H9 (cell line): Measurements from ENCODE around the gene ERN1. TPM values are rescaled to one million over a fixed set of nuclear protein-coding genes. Genes with fewer than 3 reads are reported as not detected.

ENCODE experiments used
- DNase-seq: peaks from one replicate; pipeline ENCODE4 v3.0.0-alpha.2; 2017
- H2AFZ ChIP-seq: one replicate; pipeline ENCODE4 v1.6.1; 2013; ENCODE audit warnings: mild to moderate bottlenecking, low read length, control low read depth, moderate library complexity
- H2AK5ac ChIP-seq: 2 replicates; pipeline ENCODE4 v1.6.1; 2013; ENCODE audit warnings: low read length, control low read depth, mixed read lengths; ENCODE audit not compliant: insufficient read length
- H2BK120ac ChIP-seq: one replicate; pipeline ENCODE4 v1.6.1; 2013; ENCODE audit warnings: low read depth, mild to moderate bottlenecking, low read length, control low read depth, inconsistent platforms; ENCODE audit not compliant: poor library complexity, severe bottlenecking
- H2BK12ac ChIP-seq: 2 replicates; pipeline ENCODE4 v1.6.1; 2013; ENCODE audit warnings: low read length, control low read depth, mixed read lengths, low read depth; ENCODE audit not compliant: insufficient read length
- H2BK15ac ChIP-seq: 2 replicates; pipeline ENCODE4 v1.6.1; 2013; ENCODE audit warnings: low read depth, low read length, control low read depth
- H2BK20ac ChIP-seq: one replicate; pipeline ENCODE4 v1.6.1; 2013; ENCODE audit warnings: low read depth, mild to moderate bottlenecking, low read length, control low read depth, inconsistent platforms; ENCODE audit not compliant: poor library complexity, severe bottlenecking
- H2BK5ac ChIP-seq: 2 replicates; pipeline ENCODE4 v1.6.1; 2013; ENCODE audit warnings: low read length, control low read depth, mixed read lengths; ENCODE audit not compliant: insufficient read length
- H3K14ac ChIP-seq: 2 replicates; pipeline ENCODE4 v1.6.1; 2013; ENCODE audit warnings: low read length, control low read depth; ENCODE audit not compliant: insufficient read depth
- H3K18ac ChIP-seq: 2 replicates; pipeline ENCODE4 v1.6.1; 2013; ENCODE audit warnings: low read depth, mild to moderate bottlenecking, mixed read lengths, low read length, control low read depth; ENCODE audit not compliant: insufficient read length
- H3K23ac ChIP-seq: 2 replicates; pipeline ENCODE4 v1.6.1; 2013; ENCODE audit warnings: low read length, control low read depth, mixed read lengths, low read depth; ENCODE audit not compliant: insufficient read length
- H3K23me2 ChIP-seq: 2 replicates; pipeline ENCODE4 v1.6.1; 2013; ENCODE audit warnings: low read depth, mild to moderate bottlenecking, mixed read lengths, low read length, control low read depth; ENCODE audit not compliant: insufficient read length, poor library complexity, severe bottlenecking
- H3K27ac ChIP-seq: 2 replicates; pipeline ENCODE4 v1.5.1; 2013; ENCODE audit warnings: low read length, control low read depth, mixed read lengths, low read depth; ENCODE audit not compliant: insufficient read length
- H3K27me3 ChIP-seq: 2 replicates; pipeline ENCODE4 v1.6.1; 2013; ENCODE audit warnings: low read length, control low read depth, inconsistent platforms; ENCODE audit not compliant: insufficient read depth
- H3K4ac ChIP-seq: 2 replicates; pipeline ENCODE4 v1.6.1; 2013; ENCODE audit warnings: low read depth, mild to moderate bottlenecking, control low read depth, inconsistent platforms, low read length, moderate library complexity
- H3K4me1 ChIP-seq: 2 replicates; pipeline ENCODE4 v1.6.1; 2013; ENCODE audit warnings: low read length, control low read depth, inconsistent platforms; ENCODE audit not compliant: insufficient read depth
- H3K4me2 ChIP-seq: 2 replicates; pipeline ENCODE4 v1.6.1; 2013; ENCODE audit warnings: low read length, control low read depth, mixed read lengths; ENCODE audit not compliant: insufficient read length, insufficient read depth
- H3K56ac ChIP-seq: 2 replicates; pipeline ENCODE4 v1.6.1; 2013; ENCODE audit warnings: low read depth, mild to moderate bottlenecking, mixed read lengths, low read length, control low read depth; ENCODE audit not compliant: insufficient read length
- H3K79me1 ChIP-seq: 2 replicates; pipeline ENCODE4 v1.6.1; 2013; ENCODE audit warnings: low read depth, mild to moderate bottlenecking, moderate library complexity, low read length, control low read depth, inconsistent platforms; ENCODE audit not compliant: insufficient read depth, poor library complexity, severe bottlenecking
- H3K79me2 ChIP-seq: 2 replicates; pipeline ENCODE4 v1.6.1; 2013; ENCODE audit warnings: low read length, control low read depth, inconsistent platforms; ENCODE audit not compliant: insufficient read depth
- H3K9ac ChIP-seq: 2 replicates; pipeline ENCODE4 v1.6.1; 2013; ENCODE audit warnings: low read length, control low read depth, mixed read lengths; ENCODE audit not compliant: insufficient read length; ENCODE audit errors: extremely low read depth
- H3K9me3 ChIP-seq: one replicate; pipeline ENCODE4 v1.6.1; 2013; ENCODE audit warnings: low read depth, low read length, inconsistent platforms; ENCODE audit not compliant: control insufficient read depth
- H3T11ph ChIP-seq: one replicate; pipeline ENCODE4 v1.6.1; 2013; ENCODE audit warnings: mild to moderate bottlenecking, low read length, control low read depth, inconsistent platforms
- H4K20me1 ChIP-seq: one replicate; pipeline ENCODE4 v1.6.1; 2013; ENCODE audit not compliant: control insufficient read depth, insufficient read length, insufficient read depth
- H4K5ac ChIP-seq: 2 replicates; pipeline ENCODE4 v1.6.1; 2013; ENCODE audit warnings: low read depth, mild to moderate bottlenecking, mixed read lengths, low read length, control low read depth; ENCODE audit not compliant: insufficient read length
- H4K8ac ChIP-seq: replicated peaks from 2 replicates; pipeline ENCODE4 v1.6.1; 2013; ENCODE audit warnings: low read length, control low read depth, mixed read lengths, low read depth; ENCODE audit not compliant: insufficient read length
- H4K91ac ChIP-seq: 2 replicates; pipeline ENCODE4 v1.6.1; 2013; ENCODE audit warnings: low read depth, mild to moderate bottlenecking, moderate library complexity, mixed read lengths, low read length, control low read depth; ENCODE audit not compliant: insufficient read length
- H3K27ac Mint-ChIP-seq, 3 experiments: 2 replicates in 2 of 3; 3 replicates in 1 of 3; pipeline ENCODE4 v1.8.0; 2020 to 2021; ENCODE audit warnings: mixed read lengths in 3 of 3, mild to moderate bottlenecking in 1 of 3, moderate library complexity in 1 of 3
- H3K27me3 Mint-ChIP-seq: 2 replicates; pipeline ENCODE4 v1.8.0; 2021; ENCODE audit warnings: low read depth, mild to moderate bottlenecking, moderate library complexity, mixed read lengths
- H3K36me3 Mint-ChIP-seq, 3 experiments: 2 replicates in 2 of 3; 3 replicates in 1 of 3; pipeline ENCODE4 v1.8.0; 2020 to 2021; ENCODE audit warnings: low read depth in 3 of 3, mixed read lengths in 3 of 3; ENCODE audit not compliant: insufficient read depth in 1 of 3
- H3K4me1 Mint-ChIP-seq, 2 experiments: 2 replicates each; pipeline ENCODE4 v1.8.0; 2020; ENCODE audit warnings: mixed read lengths in 2 of 2
- H3K4me3 Mint-ChIP-seq, 2 experiments: 2 replicates in 1 of 2; 3 replicates in 1 of 2; pipeline ENCODE4 v1.8.0; 2020 to 2021; ENCODE audit warnings: mild to moderate bottlenecking in 2 of 2, mixed read lengths in 2 of 2, moderate library complexity in 1 of 2
- H3K9me3 Mint-ChIP-seq, 2 experiments: 2 replicates in 1 of 2; 3 replicates in 1 of 2; pipeline ENCODE4 v1.8.0; 2020; ENCODE audit warnings: mild to moderate bottlenecking in 2 of 2, mixed read lengths in 2 of 2, moderate library complexity in 1 of 2
- WGBS: extraction: QIAGEN DNeasy Blood & Tissue Kit; methylation state at CpG from one replicate; pipeline ENCODE4 v1.1.7; 2013; ENCODE audit warnings: missing lambda C conversion rate, low lambda C conversion rate, mixed read lengths; ENCODE audit not compliant: insufficient read length; ENCODE audit errors: extremely low coverage; 5-methylcytosine and 5-hydroxymethylcytosine counted together
- total RNA-seq: library from RNA; stranded (reverse); gene quantifications from 2 replicates; pipeline ENCODE4 v1.2.1, GENCODE V29; 2021
- TF ChIP-seq, protein P1 (sequence below): fragments of 200-600 bp; sonication (generic); conservative IDR thresholded peaks from 3 replicates; pipeline ENCODE4 v1.8.0; 2021; ENCODE audit warnings: antibody characterized with exemption, mild to moderate bottlenecking

Gene ERN1
- total RNA-seq, 1 experiment from 2014 or later, result 5.0 TPM

DNA sequence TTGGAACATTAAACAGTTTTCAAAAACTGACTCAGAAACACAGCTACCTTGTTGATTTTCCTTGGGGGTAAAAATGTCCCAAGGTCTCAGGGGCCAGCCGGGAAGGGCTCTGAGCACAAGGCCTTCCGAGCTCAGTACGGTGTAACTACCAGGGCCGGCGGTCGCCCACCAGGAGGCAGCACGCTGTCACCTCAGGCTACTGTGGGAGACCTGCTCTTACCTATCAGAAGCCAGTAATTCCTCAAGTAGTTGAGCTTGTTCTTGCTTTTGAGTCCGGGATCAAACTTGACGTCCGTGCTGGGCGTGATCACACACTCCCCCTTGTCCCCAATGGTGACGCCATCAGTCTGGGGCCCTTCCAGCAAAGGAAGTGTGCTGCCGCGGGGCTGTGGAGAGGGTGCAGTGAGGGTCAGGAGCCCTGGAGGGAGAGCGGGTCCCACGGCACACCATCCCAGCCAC, 66.1 kb downstream of the ERN1 start:
- H2AFZ ChIP-seq, result no peak overlapping the region
- no CpG with 5 or more reads among the region's 16 CpGs for WGBS
- no peak overlapping the region for H3K56ac ChIP-seq
- H3T11ph ChIP-seq, result no peak overlapping the region
- H3K27ac Mint-ChIP-seq, result peak overlapping the region in 1 of 3 experiments; percentile 63; a peak in 2 of 7 replicates
- no peak overlapping the region for H3K18ac ChIP-seq
- H3K79me2 ChIP-seq, result no peaks in the 10 kb centered on the region
- no peaks in the 10 kb centered on the region for H3K4me1 ChIP-seq
- peaks cover 14 to 17% of the 10 kb centered on the region in 2 experiments for H3K4me1 Mint-ChIP-seq
- no peaks in the 10 kb centered on the region for H3K79me1 ChIP-seq
- no peak overlapping the region for H4K8ac ChIP-seq
- H3K14ac ChIP-seq, result peak overlapping the region; percentile 59
- peaks cover 6 to 14% (median 6%) of the 10 kb centered on the region in 3 experiments for H3K36me3 Mint-ChIP-seq
- H3K27ac ChIP-seq, result no peak overlapping the region
- H2BK20ac ChIP-seq, result no peak overlapping the region
- TF ChIP-seq, protein P1, sequence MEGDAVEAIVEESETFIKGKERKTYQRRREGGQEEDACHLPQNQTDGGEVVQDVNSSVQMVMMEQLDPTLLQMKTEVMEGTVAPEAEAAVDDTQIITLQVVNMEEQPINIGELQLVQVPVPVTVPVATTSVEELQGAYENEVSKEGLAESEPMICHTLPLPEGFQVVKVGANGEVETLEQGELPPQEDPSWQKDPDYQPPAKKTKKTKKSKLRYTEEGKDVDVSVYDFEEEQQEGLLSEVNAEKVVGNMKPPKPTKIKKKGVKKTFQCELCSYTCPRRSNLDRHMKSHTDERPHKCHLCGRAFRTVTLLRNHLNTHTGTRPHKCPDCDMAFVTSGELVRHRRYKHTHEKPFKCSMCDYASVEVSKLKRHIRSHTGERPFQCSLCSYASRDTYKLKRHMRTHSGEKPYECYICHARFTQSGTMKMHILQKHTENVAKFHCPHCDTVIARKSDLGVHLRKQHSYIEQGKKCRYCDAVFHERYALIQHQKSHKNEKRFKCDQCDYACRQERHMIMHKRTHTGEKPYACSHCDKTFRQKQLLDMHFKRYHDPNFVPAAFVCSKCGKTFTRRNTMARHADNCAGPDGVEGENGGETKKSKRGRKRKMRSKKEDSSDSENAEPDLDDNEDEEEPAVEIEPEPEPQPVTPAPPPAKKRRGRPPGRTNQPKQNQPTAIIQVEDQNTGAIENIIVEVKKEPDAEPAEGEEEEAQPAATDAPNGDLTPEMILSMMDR, result peak; percentile 88
- H4K91ac ChIP-seq, result no peak overlapping the region
- no peaks in the 10 kb centered on the region for H3K9me3 ChIP-seq
- no peaks in the 10 kb centered on the region for H3K23me2 ChIP-seq
- no peak overlapping the region for H2BK120ac ChIP-seq
- no peak overlapping the region for H3K4ac ChIP-seq
- H3K4me2 ChIP-seq, result no peak overlapping the region
- no peaks in the 10 kb centered on the region for H4K20me1 ChIP-seq
- peak; percentile 94 for DNase-seq
- no peak overlapping the region for H2BK15ac ChIP-seq
- H2BK12ac ChIP-seq, result no peak overlapping the region
- no peak overlapping the region for H3K23ac ChIP-seq
- H3K4me3 Mint-ChIP-seq, result peak overlapping the region in 1 of 2 experiments; percentile 46; a peak in 2 of 5 replicates
- no peak overlapping the region for H4K5ac ChIP-seq
- no peak overlapping the region for H2AK5ac ChIP-seq
- H2BK5ac ChIP-seq, result no peak overlapping the region
- H3K9me3 Mint-ChIP-seq, result peaks cover 4 to 5% of the 10 kb centered on the region in 2 experiments; a peak in 3 of 5 replicates
- H3K9ac ChIP-seq, result no peak overlapping the region
- no peaks in the 10 kb centered on the region; the same call in 1 of the 2 replicates for H3K27me3 Mint-ChIP-seq
- H3K27me3 ChIP-seq, result no peaks in the 10 kb centered on the region
